ENCODE results near the gene WDR41. TPM values are rescaled to one million over a fixed set of nuclear protein-coding genes. Genes with fewer than 3 reads are reported as not detected.

WDR41 gene
- polyA plus RNA-seq, 4 donors: 7.2 to 26.5 (median 10.7) TPM

DNA sequence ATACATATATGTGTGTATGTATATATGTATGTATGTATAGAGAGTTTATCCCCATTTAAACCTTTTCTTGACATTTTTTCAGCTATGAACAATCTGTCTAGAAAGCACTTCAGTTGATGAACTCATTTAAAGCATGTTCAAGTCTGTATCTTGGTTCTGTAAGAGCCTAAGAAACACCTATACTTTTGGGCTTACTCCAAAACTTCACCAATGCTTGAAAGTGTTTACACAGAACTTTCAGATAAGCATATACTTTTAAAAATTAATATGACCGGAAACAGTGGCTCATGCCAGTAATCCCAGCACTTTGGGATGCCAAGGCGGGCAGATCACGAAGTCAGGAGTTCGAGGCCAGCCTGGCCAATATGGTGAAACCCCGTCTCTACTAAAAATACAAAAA lies 30.8 kb downstream of the WDR41 start:
- H3K4me3 ChIP-seq (ENCODE audit: low read depth in 1 of 3, low read length in 3 of 3): no peak overlapping the region
- peaks cover 0 to 8% (median 0%) of the 10 kb centered on the region in 3 donors for H3K36me3 ChIP-seq (ENCODE audit: control insufficient read depth in 3 of 3, insufficient read depth in 2 of 3, low read depth in 1 of 3, low read length in 3 of 3)
- H3K4me1 ChIP-seq (ENCODE audit: control insufficient read depth in 3 of 3, insufficient read depth in 2 of 3, low read depth in 1 of 3, low read length in 2 of 3): no peaks in the 10 kb centered on the region
- no peaks in the 10 kb centered on the region for H3K9me3 ChIP-seq (ENCODE audit: control insufficient read depth in 2 of 2, insufficient read depth in 1 of 2, low read depth in 1 of 2, low read length in 1 of 2)
- no peak overlapping the region for H3K27ac ChIP-seq (ENCODE audit: low read depth in 1 of 3, low read length in 2 of 3)
- DNase-seq (no peak), FAIRE-seq (no peak)
- H3K27me3 ChIP-seq (ENCODE audit: control insufficient read depth in 3 of 3, insufficient read depth in 3 of 3, low read length in 3 of 3): no peaks in the 10 kb centered on the region
- WGBS, 3 donors: 94 to 96% (median 95%) methylated on average over 5 of the region's 5 CpGs

DNA sequence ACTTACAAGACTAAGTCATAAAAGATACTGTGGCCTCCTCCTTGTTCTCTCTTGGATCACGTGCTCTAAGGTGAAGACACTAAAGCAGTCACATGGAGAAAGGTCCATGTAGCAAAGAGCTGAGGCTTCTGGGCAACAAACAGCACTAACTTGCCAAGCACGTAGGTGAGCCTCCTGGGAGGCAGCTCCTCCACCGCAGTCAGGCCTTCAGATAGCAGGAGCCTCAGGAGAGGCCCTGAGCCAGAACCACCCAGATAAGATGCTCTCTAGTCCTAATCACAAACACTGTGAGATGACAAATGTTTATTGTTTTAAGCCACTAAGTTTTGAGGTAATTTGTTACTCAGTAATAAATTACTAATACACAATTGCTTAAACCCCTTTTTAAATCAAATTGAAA lies 38.0 kb downstream of the WDR41 start:
- no peak for DNase-seq
- Histone ChIP-seq H3K27ac (ENCODE audit: low read depth in 1 of 3, low read length in 2 of 3) (no peak overlapping the region), H3K4me1 (ENCODE audit: control insufficient read depth in 3 of 3, insufficient read depth in 2 of 3, low read depth in 1 of 3, low read length in 2 of 3) (no peaks in the 10 kb centered on the region), H3K9me3 (ENCODE audit: control insufficient read depth in 2 of 2, insufficient read depth in 1 of 2, low read depth in 1 of 2, low read length in 1 of 2) (no peaks in the 10 kb centered on the region), H3K36me3 (ENCODE audit: control insufficient read depth in 3 of 3, insufficient read depth in 2 of 3, low read depth in 1 of 3, low read length in 3 of 3) (peaks cover 2 to 6% (median 6%) of the 10 kb centered on the region in 3 donors), H3K27me3 (ENCODE audit: control insufficient read depth in 3 of 3, insufficient read depth in 3 of 3, low read length in 3 of 3) (no peaks in the 10 kb centered on the region), H3K4me3 (ENCODE audit: low read depth in 1 of 3, low read length in 3 of 3) (no peak overlapping the region)
- no peak for FAIRE-seq
- 96 to 99% (median 99%) methylated on average over 3 of the region's 3 CpGs for WGBS, 3 donors

DNA sequence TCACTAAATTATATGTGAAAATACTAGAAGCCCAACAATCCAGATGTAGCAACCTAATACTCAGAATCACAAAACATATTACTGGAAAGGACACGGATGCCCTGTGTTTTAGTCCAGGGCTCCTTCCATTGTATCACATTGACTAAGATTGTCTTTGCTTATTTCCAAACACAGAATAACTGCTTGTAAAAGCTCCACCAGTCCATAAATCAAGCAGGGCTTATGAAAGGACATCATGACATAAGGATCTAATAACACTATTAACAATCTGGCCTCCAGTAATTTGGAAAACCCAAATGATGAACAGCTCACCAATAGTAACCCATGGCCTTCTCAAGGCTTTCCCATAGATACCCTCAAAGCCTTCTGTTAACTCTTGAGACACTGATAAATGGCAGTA lies 39.8 kb downstream of the WDR41 start:
- Histone ChIP-seq H3K36me3 (ENCODE audit: control insufficient read depth in 3 of 3, insufficient read depth in 2 of 3, low read depth in 1 of 3, low read length in 3 of 3) (peaks cover 6 to 16% (median 10%) of the 10 kb centered on the region in 3 donors), H3K27me3 (ENCODE audit: control insufficient read depth in 3 of 3, insufficient read depth in 3 of 3, low read length in 3 of 3) (no peaks in the 10 kb centered on the region), H3K27ac (ENCODE audit: low read depth in 1 of 3, low read length in 2 of 3) (no peak overlapping the region), H3K4me3 (ENCODE audit: low read depth in 1 of 3, low read length in 3 of 3) (no peak overlapping the region), H3K9me3 (ENCODE audit: control insufficient read depth in 2 of 2, insufficient read depth in 1 of 2, low read depth in 1 of 2, low read length in 1 of 2) (peaks cover 0 to 2% of the 10 kb centered on the region in 2 donors), H3K4me1 (ENCODE audit: control insufficient read depth in 3 of 3, insufficient read depth in 2 of 3, low read depth in 1 of 3, low read length in 2 of 3) (no peaks in the 10 kb centered on the region)
- DNase-seq: no peak
- no peak for FAIRE-seq
- WGBS, 3 donors: 95 to 100% (median 100%) methylated on average over 1 of the region's 1 CpG

DNA sequence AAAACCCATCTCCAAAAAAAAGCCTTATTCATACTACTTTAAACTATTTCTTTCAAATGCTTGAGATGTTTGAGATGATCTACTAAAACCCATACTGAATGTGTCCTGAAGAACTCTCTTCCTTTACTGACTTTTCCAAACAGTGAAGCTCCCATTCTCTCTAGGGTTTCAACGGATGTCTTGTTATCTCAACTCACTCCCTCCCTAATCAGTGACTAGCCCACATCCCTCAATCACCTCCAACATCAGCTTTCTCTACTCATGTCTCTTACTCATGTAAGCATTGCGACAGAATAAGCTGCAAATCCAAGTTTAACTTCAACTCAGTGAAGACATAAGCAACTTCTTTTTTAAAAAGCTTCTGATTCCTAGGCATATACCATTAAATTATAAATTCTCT lies 42.1 kb downstream of the WDR41 start:
- H3K4me1 ChIP-seq (ENCODE audit: control insufficient read depth in 3 of 3, insufficient read depth in 2 of 3, low read depth in 1 of 3, low read length in 2 of 3): no peaks in the 10 kb centered on the region
- WGBS, 3 donors: 76 to 83% (median 78%) methylated on average over 2 of the region's 2 CpGs
- H3K27ac ChIP-seq (ENCODE audit: low read depth in 1 of 3, low read length in 2 of 3): no peak overlapping the region
- no peak overlapping the region for H3K4me3 ChIP-seq (ENCODE audit: low read depth in 1 of 3, low read length in 3 of 3)
- peaks cover 4 to 13% (median 10%) of the 10 kb centered on the region in 3 donors for H3K36me3 ChIP-seq (ENCODE audit: control insufficient read depth in 3 of 3, insufficient read depth in 2 of 3, low read depth in 1 of 3, low read length in 3 of 3)
- DNase-seq (no peak), FAIRE-seq (no peak)
- no peaks in the 10 kb centered on the region for H3K27me3 ChIP-seq (ENCODE audit: control insufficient read depth in 3 of 3, insufficient read depth in 3 of 3, low read length in 3 of 3)
- peaks cover 0 to 2% of the 10 kb centered on the region in 2 donors for H3K9me3 ChIP-seq (ENCODE audit: control insufficient read depth in 2 of 2, insufficient read depth in 1 of 2, low read depth in 1 of 2, low read length in 1 of 2)

DNA sequence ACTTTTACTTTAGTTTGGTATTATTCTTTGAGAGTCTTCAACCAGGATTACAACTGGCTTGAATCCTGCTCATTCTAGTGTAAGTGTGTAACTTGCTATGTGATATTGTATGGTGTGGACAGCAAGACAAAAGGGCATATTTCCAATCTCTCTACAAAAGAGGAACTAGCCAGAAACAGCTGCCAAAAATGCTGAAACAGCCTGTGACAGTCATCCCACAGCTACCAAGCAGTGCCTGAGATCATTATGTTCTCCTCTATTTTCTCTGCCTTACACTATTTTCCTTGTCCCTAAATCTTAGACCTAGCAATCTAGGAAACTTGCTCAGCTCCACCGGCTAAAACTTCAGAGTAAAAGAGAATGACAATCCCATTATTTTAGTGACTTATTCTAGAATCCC lies 42.8 kb downstream of the WDR41 start:
- Histone ChIP-seq H3K36me3 (ENCODE audit: control insufficient read depth in 3 of 3, insufficient read depth in 2 of 3, low read depth in 1 of 3, low read length in 3 of 3) (peaks cover 4 to 13% (median 10%) of the 10 kb centered on the region in 3 donors), H3K4me1 (ENCODE audit: control insufficient read depth in 3 of 3, insufficient read depth in 2 of 3, low read depth in 1 of 3, low read length in 2 of 3) (no peaks in the 10 kb centered on the region), H3K27ac (ENCODE audit: low read depth in 1 of 3, low read length in 2 of 3) (no peak overlapping the region), H3K4me3 (ENCODE audit: low read depth in 1 of 3, low read length in 3 of 3) (no peak overlapping the region), H3K27me3 (ENCODE audit: control insufficient read depth in 3 of 3, insufficient read depth in 3 of 3, low read length in 3 of 3) (no peaks in the 10 kb centered on the region), H3K9me3 (ENCODE audit: control insufficient read depth in 2 of 2, insufficient read depth in 1 of 2, low read depth in 1 of 2, low read length in 1 of 2) (peaks cover 0 to 2% of the 10 kb centered on the region in 2 donors)
- 84 to 96% (median 91%) methylated on average over 1 of the region's 1 CpG for WGBS, 3 donors
- FAIRE-seq (no peak), DNase-seq (no peak)

DNA sequence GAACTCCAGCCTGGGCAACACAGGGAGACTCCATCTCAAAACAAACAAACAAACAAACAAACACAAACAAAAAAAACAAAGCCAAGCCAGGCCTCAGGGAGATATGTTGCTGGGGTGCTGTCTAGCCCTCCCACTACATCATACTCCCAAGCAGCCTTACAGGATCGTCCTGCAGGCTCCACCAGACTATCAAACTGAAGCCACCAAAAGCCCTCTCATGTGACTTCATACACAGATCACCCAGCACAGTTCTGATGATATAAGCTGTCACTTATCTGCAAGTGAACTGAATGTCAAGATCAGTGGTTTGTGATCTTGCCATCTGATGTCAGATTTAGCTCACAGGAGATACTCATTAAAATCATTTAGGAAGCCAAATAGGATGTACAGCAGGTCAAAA lies 43.3 kb downstream of the WDR41 start:
- no peak for FAIRE-seq
- Histone ChIP-seq H3K4me1 (ENCODE audit: control insufficient read depth in 3 of 3, insufficient read depth in 2 of 3, low read depth in 1 of 3, low read length in 2 of 3) (no peaks in the 10 kb centered on the region), H3K27me3 (ENCODE audit: control insufficient read depth in 3 of 3, insufficient read depth in 3 of 3, low read length in 3 of 3) (no peaks in the 10 kb centered on the region), H3K36me3 (ENCODE audit: control insufficient read depth in 3 of 3, insufficient read depth in 2 of 3, low read depth in 1 of 3, low read length in 3 of 3) (peaks cover 4 to 12% (median 10%) of the 10 kb centered on the region in 3 donors), H3K27ac (ENCODE audit: low read depth in 1 of 3, low read length in 2 of 3) (no peak overlapping the region), H3K9me3 (ENCODE audit: control insufficient read depth in 2 of 2, insufficient read depth in 1 of 2, low read depth in 1 of 2, low read length in 1 of 2) (peaks cover 0 to 2% of the 10 kb centered on the region in 2 donors), H3K4me3 (ENCODE audit: low read depth in 1 of 3, low read length in 3 of 3) (no peak overlapping the region)
- DNase-seq: no peak
- WGBS, 3 donors: 86 to 100% (median 87%) methylated on average over 1 of the region's 1 CpG

DNA sequence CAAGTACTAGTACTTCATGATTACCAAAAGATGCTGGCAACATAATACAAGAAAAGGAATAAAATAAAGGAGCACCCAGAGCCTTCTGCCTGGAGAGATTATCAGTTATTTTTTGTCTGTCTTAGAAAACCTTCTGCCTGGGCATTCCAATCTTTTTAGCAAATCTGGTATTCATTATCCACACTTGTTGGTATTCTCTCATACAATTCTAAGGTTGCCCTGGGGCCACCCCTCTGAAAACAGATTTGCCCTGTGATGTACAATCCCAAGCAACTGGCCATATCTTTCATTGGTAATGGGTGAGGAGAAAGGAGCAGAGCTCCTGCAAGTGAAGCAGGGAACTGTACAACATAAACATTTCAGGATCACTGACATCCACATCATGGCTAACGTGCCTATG lies 47.8 kb downstream of the WDR41 start:
- 90 to 97% (median 93%) methylated on average over 1 of the region's 1 CpG for WGBS, 3 donors
- Histone ChIP-seq H3K4me3 (ENCODE audit: low read depth in 1 of 3, low read length in 3 of 3) (no peak overlapping the region), H3K36me3 (ENCODE audit: control insufficient read depth in 3 of 3, insufficient read depth in 2 of 3, low read depth in 1 of 3, low read length in 3 of 3) (peaks cover 4 to 19% (median 6%) of the 10 kb centered on the region in 3 donors), H3K4me1 (ENCODE audit: control insufficient read depth in 3 of 3, insufficient read depth in 2 of 3, low read depth in 1 of 3, low read length in 2 of 3) (no peaks in the 10 kb centered on the region), H3K27ac (ENCODE audit: low read depth in 1 of 3, low read length in 2 of 3) (no peak overlapping the region), H3K27me3 (ENCODE audit: control insufficient read depth in 3 of 3, insufficient read depth in 3 of 3, low read length in 3 of 3) (no peaks in the 10 kb centered on the region), H3K9me3 (ENCODE audit: control insufficient read depth in 2 of 2, insufficient read depth in 1 of 2, low read depth in 1 of 2, low read length in 1 of 2) (peaks cover 0 to 2% of the 10 kb centered on the region in 2 donors)
- FAIRE-seq (no peak), DNase-seq (no peak)

DNA sequence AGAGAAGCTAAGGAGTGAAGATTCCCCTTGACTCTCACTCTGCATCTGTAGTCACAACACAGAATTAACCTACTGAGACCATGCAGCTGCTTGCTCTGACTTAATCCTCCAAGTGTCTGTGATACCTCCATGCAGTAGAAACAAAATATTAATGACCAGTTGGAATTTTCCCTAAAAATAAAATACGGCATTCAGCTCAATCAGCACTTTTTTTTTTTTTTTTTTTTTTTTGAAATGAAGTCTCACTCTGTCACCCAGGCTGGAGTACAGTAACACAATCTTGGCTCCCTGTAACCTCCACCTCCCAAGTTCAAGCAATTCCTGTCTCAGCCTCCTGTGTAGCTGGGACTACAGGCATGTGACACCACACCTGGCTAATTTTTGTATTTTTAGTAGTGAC lies 48.4 kb downstream of the WDR41 start:
- 83 to 100% (median 100%) methylated on average over 1 of the region's 1 CpG for WGBS, 3 donors
- H3K4me1 ChIP-seq (ENCODE audit: control insufficient read depth in 3 of 3, insufficient read depth in 2 of 3, low read depth in 1 of 3, low read length in 2 of 3): no peaks in the 10 kb centered on the region
- peaks cover 0 to 2% of the 10 kb centered on the region in 2 donors for H3K9me3 ChIP-seq (ENCODE audit: control insufficient read depth in 2 of 2, insufficient read depth in 1 of 2, low read depth in 1 of 2, low read length in 1 of 2)
- DNase-seq (no peak), FAIRE-seq (no peak)
- no peaks in the 10 kb centered on the region for H3K27me3 ChIP-seq (ENCODE audit: control insufficient read depth in 3 of 3, insufficient read depth in 3 of 3, low read length in 3 of 3)
- no peak overlapping the region for H3K4me3 ChIP-seq (ENCODE audit: low read depth in 1 of 3, low read length in 3 of 3)
- H3K36me3 ChIP-seq (ENCODE audit: control insufficient read depth in 3 of 3, insufficient read depth in 2 of 3, low read depth in 1 of 3, low read length in 3 of 3): peaks cover under 1 to 16% (median 4%) of the 10 kb centered on the region in 3 donors
- H3K27ac ChIP-seq (ENCODE audit: low read depth in 1 of 3, low read length in 2 of 3): no peak overlapping the region

DNA sequence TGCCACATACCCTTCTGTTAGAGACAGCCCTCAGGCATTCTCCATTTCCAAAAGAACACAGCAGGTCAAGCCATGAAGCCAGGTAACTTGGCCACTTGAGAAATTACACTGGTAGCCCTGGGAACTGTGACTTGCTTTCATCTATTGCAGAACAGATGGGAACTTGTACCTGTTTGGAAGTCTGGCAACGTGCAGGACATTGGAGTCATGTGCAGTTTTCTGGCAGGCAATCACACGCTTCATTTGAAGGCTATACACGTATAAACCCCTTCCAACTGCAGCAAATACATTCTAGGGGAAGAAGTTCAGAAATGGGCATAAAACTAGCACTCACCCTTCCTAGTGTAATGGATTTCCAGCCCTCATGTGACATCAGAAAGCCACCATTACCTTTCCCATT lies 54.0 kb downstream of the WDR41 start:
- FAIRE-seq (no peak), DNase-seq (no peak)
- no peaks in the 10 kb centered on the region for H3K27me3 ChIP-seq (ENCODE audit: control insufficient read depth in 3 of 3, insufficient read depth in 3 of 3, low read length in 3 of 3)
- no peak overlapping the region for H3K4me3 ChIP-seq (ENCODE audit: low read depth in 1 of 3, low read length in 3 of 3)
- no peak overlapping the region for H3K27ac ChIP-seq (ENCODE audit: low read depth in 1 of 3, low read length in 2 of 3)
- no peaks in the 10 kb centered on the region for H3K9me3 ChIP-seq (ENCODE audit: control insufficient read depth in 2 of 2, insufficient read depth in 1 of 2, low read depth in 1 of 2, low read length in 1 of 2)
- no peaks in the 10 kb centered on the region for H3K4me1 ChIP-seq (ENCODE audit: control insufficient read depth in 3 of 3, insufficient read depth in 2 of 3, low read depth in 1 of 3, low read length in 2 of 3)
- 68 to 96% (median 81%) methylated on average over 3 of the region's 3 CpGs for WGBS, 3 donors
- peaks cover 4 to 12% (median 4%) of the 10 kb centered on the region in 3 donors for H3K36me3 ChIP-seq (ENCODE audit: control insufficient read depth in 3 of 3, insufficient read depth in 2 of 3, low read depth in 1 of 3, low read length in 3 of 3)
